CD4-positive, alpha-beta T cell treated with Interleukin-12 subunit alpha and Interleukin-12 subunit beta, for 1 hour (primary cell): Measurements from ENCODE around the gene PRKD2.

Experiments used
- DNase-seq: peaks from one replicate; pipeline ENCODE4 v3.0.0-alpha.2; 2020

Gene PRKD2

DNA sequence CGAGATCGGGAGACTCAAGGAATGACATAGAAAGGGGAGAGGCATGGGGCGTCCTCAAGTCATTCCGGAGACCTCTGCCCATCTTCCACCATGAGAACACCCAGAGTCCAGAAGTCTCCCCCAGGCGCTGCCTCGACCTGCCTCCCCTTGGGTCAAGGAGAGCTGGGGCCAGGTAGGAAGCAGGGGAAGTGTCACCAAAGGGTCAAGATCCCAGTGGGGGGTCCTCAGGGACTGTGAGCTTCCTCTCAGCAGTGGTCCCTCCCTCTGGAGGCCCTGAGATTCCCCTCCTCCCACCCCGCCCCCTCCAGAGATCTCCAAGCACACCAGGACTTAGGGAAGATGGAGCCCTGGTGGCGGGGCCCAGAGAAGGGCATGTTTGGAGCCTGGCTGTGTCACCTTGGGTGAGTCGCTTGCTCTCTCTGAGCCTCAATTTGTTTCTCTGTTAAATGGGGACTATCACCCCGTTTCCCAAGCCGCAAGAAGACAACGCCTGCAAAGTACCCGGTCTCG, 56.9 kb downstream of the PRKD2 start:
- no peak for DNase-seq

- no peak for DNase-seq
Observed at GRCh38 chr19:46659151-46660007, 57.5 kb downstream of the PRKD2 start.

DNA sequence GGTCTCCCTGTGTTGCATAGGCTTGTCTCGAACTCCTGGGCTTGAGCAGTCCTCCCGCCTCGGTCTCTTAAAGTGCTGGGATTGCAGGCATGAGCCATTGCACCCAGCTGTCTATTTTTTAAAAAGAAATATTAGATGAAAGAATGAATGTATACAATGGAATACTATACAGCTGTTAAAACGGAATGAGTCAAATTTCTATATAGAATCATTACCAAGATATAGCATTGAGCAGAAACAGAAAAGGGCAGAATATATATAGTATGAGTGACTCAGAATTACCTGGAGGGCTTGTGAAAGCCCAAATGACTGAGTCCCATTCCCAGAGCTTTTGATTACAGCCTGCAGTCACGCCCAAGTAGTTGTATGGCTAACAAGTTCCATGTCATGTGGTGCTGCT, 60.4 kb downstream of the PRKD2 start:
- no peak for DNase-seq

DNA sequence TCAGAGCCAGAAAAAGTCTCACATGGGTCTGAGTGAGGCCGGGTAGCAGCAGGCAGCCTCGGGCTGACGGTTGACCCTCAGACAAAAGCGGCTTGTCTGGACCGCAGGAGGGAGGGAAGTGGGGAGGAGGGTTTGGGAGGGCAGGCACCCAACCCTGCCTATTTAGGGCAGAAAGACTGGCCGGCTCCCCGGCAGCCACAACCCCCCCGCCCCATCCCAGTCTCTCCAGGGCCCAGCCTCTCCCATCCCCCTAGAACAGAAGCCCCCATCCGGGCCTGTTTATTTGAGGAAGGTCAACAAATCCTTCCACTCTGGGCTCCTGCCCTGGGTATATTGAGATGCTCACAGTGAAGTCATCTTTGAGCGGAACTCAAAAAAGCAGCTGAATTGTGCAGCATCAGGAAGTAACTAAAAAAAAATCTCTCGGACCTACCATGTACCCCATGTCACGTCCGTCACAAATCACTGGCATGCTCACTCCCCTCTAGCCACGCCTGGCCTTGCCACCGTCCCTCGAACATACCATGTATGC, 62.2 kb downstream of the PRKD2 start:
- no peak for DNase-seq

- no peak for DNase-seq
Observed at GRCh38 chr19:46650445-46650844, 66.5 kb downstream of the PRKD2 start.

DNA sequence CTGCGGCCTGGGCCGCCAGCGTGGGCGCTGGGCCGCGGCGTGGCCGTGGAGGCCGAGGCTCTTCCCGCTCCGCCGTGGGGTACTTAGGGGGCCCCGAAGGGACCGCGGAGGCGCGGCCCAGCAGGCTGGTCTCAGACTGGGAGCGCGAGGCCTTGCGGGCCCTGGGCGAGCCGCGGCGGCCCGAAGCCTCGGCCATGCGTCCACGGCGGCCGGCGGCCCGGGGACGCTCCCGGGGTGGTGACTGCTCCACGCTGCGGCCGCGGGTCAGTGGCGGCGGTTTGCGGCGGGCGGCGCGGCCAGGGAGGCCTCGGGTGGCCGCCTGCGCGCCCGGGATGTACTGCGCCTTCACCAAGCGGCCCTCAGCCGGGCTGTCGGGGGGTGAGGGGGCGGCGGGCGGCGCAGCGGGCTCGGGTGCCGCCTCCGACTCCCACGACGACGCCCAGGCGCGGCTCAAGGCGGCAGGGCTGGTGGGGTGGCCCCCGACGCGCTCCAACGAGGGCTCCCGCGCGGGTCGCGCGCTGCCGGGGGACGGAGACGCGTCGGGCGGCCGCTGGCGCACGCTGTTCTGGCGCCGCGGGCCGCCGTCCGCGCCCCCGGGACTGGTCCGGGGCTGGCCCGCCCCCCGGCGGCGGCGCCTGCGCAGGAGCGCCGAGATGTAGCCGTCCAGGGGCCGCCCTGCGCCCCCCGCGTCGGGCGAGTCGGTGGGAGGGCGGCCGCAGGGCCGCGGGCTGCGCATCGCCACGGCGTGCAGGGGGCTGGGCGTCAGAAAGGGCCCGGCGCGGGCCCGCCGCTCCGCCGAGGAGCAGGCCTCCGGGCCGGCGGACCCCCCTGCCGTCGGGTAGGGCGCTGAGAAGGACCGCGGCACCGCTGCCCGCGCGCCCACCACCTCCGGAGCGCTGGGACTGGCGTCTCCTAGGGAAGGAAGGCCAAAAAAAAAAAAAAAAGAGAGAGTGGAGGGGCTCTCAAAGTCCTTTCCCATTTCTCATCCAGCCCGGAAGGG, 67.7 kb downstream of the PRKD2 start:
- no peak for DNase-seq

DNA sequence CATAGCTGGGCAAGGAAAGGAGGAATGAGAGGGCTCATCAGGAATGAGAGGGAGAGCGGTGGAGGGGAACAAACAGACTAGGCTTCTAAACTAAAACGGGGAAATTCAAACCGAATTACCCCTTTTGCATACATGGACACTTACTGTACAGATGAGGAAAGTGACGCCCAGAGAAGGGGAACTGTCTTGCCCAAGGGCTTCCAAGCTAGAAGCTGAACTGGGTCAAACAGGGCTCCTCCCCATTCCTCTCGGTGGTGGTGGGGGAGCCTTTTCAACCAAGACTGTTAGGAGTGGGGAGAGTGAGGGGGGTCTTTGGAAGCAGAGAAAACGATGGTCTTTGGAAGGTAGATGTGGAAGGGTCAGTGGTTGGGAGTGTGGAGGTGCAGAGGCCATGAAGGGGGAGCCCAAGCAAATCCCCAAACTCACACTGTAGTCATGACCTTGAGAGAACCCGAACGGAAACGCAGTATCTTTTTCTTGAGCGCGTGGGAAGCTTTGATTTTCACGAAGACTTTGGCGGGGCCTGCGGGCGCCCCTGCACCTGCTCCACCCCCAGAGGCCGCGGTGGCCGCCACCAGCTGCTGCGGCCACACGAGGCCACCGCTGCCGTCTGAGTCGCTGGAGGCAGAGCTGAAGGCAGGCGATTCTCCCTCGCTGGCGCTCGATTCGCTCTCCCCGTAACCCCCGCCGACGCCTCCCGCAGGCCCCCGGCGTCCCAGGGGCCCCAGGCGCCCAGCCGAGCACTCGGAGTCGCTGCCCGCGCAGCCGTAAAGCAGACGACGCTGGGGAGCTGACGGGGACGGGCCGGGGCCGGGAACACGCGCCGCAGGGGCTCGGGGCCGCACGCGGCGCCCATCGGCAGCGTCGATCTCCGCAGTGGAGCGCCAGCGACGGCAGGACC, 68.6 kb downstream of the PRKD2 start:
- DNase-seq: no peak

GRCh38 chr19:46646402-46646801, 70.5 kb downstream of the PRKD2 start:
- no peak for DNase-seq

- no peak for DNase-seq
Observed at GRCh38 chr19:46644720-46645119, 72.2 kb downstream of the PRKD2 start.

DNA sequence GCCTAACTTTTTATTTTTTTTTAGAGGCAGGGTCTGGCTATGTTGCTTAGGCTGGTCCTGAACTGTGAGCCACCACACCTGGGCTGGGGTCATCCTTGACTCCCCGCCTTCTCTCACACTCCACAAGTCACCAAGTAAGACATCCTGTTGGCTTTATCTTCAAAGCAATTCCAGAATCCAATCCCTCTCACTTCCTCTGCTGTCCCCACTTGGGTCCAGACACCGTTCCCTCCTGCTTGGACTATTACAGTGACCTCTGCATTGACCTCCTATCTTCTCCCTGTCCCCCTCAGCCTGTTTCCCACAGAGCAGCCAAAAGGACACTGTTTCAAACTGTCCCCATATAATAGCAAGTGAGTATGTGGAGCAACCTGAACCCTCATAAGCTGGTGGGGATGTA, 76.3 kb downstream of the PRKD2 start:
- no peak for DNase-seq

GRCh38 chr19:46639358-46640182, 77.3 kb downstream of the PRKD2 start:
- DNase-seq: no peak

DNA sequence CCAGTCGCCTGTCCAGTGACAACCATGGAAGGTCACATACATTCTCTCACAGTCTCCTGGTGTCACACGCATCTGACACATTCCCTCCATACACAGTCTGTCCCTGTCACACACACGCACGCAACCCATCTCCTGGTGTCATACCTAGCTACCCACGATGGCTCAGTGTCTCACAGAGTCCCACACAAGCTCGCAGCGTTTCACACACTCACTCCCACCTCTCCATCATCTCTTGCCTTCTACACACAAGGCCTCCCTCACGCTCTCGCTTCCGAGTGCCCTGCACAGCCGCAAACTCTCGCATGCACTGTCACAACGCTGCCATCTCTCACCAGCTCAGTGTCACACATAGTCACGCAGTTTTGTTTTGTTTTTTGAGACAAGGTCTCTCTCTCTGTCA, 79.7 kb downstream of the PRKD2 start:
- DNase-seq: no peak

DNA sequence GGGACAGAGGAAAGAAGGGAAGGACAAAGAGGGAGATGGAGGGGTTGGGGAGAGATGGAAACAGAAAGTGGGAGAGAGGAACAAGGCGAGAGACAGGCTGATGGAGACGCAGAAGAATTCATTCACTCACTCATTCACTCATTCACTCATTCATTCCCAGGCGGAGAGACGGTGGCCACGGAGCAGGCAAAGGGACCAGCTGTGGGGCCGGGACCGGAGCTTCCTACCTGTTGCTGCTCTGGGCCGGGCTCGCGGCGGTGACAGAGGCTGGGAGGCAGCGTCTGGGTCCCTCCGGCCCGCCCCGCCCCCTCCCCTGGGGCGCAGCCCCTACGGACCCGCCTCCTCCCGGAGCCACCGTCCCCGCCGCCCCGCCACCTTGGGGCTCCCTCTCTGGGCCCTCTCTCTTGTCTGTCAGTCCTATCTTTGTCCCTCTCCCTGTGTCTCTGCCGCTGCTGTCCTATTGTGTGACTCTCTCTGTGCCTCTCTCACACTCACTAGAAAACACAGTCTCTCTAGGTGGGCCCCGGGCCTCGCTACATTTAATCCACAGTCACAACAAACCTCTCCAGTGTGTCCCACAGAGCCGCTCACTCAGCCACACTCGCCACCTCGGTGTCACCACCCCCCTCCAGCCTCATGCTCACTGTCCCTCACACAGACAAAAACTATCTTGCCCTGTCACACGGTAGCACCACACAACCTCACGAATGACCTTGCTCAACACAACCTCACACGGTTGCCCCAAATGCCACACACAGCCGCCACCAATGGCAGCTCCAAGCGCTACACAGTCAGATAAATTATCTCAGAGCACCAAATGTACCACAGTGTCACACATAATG, 80.8 kb downstream of the PRKD2 start, which contains the start of gene GNG8:
Gene GNG8 (minus strand): TSS at position 283 of the 842 bp plus-strand sequence. CDS start 1,520 bp downstream, outside the sequence.
- peak; percentile 38 for DNase-seq

DNA sequence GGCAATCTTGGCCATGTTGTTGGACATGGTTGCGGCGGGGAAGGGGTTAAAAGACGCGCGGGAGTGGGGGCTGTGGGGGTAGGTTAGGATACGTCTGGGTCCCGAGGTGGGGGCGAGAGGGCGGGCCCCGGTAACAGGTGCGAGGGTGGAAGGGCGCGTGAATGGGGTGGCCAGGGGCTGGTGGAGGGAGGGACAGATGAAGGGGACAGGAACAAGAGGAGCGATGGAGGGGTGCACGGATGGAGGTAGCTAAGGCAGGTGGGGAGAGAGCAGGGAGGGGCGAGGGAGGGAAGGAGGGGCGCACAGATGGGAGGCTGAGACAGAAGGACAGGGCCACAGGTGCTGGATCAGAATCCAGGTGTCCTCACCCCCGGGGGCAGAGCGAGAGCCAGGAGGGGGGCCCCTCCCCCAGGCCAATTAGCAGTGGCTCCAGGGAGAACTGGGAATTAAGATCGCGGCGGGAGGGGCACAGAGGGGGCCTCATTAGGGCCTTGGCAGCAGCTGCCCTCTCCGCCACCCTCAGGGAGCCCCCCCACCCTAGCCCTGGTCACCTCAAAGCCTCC, 82.2 kb downstream of the PRKD2 start:
- no peak for DNase-seq

- DNase-seq: peak; percentile 96
Observed at GRCh38 chr19:46634045-46634655, 82.8 kb downstream of the PRKD2 start.

DNA sequence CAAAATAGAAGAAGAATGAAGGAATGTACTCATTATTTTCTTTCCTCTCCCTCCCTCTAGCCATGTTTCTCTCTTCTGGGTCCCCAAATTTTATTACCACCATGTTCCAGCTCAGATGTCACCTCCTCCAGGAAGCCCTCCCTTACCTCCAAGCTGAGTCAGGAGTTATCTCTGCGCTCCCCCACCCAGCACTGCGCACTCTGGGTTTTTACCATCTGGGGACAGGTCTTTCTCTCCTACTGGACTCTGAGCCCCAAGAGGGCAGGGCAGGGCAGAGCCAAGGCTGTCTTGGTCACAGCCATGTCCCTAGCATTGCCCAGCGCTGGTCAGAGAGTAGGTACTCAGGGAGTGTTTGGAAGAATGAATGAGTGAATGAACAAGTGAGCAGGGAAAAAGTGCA, 83.8 kb downstream of the PRKD2 start:
- no peak for DNase-seq

DNA sequence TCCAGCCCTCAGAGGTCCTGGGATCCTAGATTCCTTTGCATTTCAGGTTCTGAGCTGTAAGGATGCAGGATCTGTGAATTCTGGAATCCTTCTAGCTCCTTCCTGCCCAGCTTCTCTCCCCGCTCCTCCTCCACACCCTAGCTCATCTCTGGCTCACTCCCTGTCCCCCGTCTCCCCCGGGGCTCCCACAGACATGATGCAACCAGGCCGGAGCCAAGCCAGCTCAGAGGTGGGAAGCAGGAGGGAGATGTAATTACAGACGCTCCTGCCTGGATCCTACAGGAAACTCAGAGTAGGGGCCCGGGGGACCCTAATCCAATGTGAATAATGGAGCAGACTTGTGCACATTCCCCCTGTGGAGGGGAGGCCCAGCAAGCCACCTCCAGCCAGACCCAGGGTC, 85.4 kb downstream of the PRKD2 start:
- DNase-seq: no peak

- no peak for DNase-seq
Observed at GRCh38 chr19:46630586-46631205, 86.2 kb downstream of the PRKD2 start.

- no peak for DNase-seq
Observed at GRCh38 chr19:46629546-46630025, 87.3 kb downstream of the PRKD2 start.
